GM15510 (cell line): ENCODE measurements around the gene DNAJC12.
A peak's percentile ranks its signal among the peaks of the same experiment; 100 is the strongest.

Source experiments
- POLR2A ChIP-seq: IDR thresholded peaks from 3 replicates; pipeline ENCODE4 v1.6.1; 2011; ENCODE audit warnings: borderline replicate concordance; ENCODE audit not compliant: insufficient read length; ENCODE audit errors: extremely low read depth

Gene DNAJC12

DNA sequence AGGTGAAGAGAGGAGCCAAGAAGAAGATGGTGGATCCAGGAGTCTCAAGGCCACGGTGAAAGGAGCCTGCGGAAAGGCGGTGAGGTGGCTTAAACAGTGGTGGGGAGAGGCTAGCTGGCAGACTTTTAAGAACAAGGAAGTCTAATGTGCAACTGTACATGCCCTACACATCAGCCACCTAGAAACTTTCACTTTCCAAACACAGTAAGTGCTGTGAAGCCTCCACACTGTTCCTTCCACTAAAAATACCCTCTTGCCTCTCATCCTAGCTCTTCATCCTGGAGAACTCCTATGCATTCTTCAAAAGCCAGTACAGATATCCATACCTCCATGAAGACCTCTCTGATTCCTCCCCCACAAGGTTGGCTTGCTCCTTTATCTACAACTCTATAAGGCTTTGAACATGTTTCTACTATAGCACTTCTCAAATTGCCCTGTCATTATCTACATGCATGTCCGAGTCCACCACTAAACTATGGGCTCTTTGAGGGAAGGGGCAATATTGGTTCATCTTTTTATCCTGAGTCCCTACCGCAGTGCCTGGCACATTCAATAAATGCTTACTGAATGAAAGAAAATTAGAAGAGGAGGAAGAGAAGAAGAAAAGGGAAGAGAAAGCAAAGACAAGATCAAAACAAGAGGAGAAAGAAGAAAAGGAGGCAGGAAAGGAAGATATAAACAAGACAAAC, 54.2 kb downstream of the DNAJC12 start:
- no peak for TF ChIP-seq POLR2A

DNA sequence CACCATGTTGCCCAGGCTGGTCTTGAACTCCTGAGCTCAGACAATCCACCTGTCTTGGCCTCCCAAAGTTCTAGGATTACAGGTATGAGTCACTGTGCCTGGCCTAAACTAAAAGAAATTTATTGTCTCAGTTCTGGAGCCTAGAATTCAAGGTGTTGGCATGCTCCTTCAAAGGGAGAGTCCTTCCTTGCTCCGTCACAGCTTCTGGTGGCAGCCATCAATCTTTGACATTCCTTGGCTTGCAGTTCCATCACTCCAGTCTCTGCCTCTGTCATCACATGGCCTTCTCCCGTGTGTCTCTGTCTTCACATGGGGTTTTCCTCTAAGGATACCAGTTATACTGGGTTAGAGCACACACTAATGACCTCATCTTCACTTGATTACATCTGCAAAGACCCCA, 55.5 kb downstream of the DNAJC12 start:
- no peak for TF ChIP-seq POLR2A

DNA sequence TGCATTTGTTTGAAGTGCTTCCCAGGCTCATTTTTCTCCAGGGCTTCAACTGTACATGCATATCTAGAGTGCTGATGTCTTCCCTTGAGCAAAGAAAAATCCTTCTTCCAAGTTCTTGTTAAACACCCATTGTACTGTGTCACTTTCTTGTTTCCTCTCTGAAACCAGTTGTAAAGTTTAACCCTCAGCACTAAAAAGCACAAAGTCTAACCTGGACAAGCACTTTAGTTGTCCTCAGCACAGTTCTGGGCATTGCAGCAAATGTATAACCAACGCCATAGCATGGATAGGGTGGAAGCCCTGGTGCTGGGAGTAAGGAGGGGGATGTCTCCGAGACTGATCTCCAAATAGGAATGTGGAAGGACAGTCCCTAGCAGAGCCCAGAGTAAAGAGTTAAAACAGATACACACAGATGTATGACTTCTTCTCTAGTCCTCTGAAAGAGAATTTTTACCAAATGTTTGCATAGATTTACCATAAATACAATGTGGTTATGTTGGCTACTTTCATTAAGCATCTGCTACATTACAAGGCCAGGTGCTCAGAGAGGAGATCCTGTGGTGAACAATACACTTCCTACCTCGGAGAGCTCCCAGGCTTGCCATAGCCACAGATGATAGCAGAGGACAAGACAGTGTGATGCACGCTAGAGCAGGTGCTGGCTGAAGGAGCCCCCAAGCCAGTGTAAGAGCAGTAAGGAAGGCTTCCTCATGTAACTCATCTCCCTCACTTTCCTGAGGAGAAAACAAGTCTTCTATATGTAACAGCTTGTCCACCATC, 57.0 kb downstream of the DNAJC12 start:
- no peak for TF ChIP-seq POLR2A

DNA sequence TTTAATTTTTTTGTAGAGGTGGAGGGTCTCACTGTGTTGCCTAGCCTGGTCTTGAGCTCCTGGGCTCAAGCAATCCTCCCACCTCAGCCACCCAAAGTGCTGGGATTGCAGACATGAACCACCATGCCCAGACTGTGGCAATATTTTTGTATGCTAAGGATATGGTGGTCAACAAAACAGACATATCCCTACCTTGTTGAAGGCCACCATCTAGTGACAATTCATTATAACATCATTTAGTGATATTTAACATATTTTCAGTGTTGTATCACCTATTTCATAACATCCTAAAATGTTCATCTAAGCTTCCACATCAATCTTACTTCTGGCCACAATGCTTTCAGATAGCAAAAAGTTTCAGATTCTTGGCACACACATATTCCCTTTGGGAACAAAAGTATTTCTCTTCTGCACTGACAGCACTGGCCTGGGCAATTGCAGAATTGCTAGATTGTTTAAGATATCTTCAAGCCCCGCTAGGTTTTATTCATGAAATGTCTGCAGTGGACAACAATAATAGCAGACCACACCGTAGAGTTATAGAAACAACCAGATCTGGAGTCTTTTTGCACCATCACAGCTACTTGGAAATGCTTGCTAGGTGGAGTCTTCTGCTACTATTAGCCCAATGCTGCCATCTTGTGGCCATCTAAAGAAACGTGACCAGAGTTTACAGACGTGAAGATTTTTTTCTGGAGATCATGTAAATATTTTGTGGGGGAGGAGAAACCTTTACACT, 58.4 kb downstream of the DNAJC12 start:
- no peak for TF ChIP-seq POLR2A

DNA sequence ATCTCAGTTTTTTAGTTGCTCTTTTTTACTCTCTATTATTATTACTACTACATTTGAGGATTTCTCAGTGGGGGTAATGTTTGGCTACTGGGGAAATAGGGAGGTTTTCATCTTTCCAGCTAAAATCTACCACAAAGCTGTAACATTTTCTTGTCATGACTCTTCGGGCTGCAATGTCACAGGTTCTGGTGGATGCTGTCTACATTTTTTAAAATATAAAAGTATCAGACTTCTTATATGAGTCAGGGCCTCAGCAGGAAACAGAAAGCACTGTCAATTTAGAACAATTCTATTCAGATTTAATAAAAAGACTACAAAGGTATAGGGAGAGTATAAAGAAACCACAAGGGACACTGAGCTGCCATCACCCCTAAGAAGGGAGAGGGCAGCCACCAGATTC, 61.6 kb downstream of the DNAJC12 start:
- TF ChIP-seq POLR2A, result no peak

DNA sequence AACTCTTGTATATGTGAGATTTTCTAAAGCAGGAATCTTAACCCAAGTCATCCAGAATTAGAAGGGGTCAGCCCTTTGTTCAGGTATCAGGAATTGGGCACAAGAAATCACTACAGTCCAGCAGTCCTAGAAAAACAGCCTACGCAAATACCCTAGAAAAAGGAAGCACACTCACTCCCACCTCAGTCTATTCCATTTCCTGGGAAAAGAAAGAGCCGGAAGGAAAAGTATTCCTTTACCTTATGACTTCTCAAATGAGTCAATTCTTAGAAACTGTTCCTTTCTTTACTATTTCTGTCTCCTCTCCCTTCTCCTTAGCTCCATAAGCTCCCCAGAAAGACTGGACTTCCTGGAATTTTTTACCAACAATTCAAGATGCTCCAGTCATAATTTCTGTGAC, 62.7 kb downstream of the DNAJC12 start:
- TF ChIP-seq POLR2A, result no peak

DNA sequence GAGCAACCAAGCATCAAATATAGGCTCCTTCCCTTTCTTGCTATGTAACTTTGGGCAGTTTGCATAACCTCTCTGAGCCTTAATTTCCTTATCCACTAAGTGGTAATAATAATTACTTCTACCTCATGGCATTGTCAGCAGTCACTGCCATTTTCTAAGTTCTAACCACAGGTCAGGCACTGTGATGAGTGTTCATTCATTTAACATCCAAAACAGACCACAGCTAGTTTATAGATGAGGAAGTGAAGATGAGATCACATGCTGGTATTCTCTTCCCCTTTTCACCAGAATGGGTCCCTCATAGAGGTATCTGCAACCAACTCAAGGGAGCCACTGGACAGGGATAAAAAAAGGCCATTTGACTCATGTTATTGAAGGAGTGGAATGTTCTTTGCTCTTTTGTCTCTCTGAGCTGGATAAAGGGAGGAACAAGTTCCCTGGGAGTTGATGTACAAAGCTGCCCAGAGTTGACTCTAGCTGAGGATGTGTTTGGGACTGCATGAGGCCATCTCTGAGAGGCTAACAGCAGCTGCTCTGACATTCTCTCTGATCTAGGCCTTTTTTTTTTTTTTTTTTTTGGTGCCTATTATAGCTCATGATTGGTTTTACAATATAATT, 65.0 kb downstream of the DNAJC12 start:
- no peak for TF ChIP-seq POLR2A

DNA sequence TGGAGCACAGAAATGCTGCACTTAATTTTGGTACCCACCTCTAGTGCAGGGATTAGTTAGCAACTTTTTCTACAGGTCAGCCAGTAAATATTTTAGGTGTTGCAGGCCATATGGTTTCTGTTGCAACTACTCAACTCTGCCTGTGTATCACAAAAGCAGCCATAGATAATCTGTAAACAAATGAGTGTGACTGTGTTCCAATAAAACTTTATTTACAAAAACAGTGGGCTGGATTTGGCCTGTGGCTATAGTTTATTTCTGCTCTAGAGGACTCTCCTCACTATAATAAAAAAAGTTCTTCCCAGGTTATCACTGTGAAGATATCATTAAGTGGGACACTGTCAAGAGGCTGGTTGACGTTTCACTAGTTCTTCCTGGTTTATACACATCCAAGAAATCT, 65.8 kb downstream of the DNAJC12 start:
- TF ChIP-seq POLR2A, result no peak

DNA sequence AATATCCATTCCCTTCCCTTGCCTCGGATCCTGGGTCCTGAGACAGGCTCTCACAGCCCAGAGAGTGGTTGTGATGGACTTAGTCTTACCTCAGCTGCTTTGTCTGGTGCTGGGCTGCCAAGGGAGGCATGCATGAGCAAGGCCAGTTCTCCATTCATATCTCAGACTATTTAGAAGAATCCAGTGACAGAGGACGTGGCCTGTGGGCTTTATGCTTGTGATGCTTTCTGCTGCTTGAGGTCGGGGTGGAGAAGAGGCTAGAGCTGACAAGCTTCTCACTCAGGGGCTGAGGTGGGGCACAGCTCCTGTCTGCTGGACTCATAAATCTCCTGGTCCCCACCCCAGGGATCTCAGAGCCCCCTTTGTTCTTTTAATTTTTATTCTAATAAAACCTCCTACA, 66.8 kb downstream of the DNAJC12 start:
- no peak for TF ChIP-seq POLR2A

DNA sequence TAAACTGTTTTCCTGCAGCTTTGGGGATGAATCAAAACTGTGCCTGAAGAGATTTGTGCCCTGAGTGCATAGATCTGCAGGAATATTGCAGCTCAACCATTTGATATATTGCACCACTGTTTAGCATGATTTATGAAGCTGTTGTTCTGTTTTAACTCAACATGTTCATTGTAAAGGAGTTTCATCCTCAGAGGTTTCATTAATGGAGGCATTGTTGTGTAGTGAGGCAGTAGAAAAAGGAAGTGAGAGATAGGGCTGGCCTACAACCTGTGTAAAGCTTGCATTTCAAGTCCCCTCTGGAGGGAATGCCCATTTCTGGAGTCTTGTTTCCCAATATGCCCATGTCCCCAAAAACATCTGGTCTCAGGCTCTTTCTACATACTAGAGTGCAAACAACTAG, 67.5 kb downstream of the DNAJC12 start:
- no peak for TF ChIP-seq POLR2A

DNA sequence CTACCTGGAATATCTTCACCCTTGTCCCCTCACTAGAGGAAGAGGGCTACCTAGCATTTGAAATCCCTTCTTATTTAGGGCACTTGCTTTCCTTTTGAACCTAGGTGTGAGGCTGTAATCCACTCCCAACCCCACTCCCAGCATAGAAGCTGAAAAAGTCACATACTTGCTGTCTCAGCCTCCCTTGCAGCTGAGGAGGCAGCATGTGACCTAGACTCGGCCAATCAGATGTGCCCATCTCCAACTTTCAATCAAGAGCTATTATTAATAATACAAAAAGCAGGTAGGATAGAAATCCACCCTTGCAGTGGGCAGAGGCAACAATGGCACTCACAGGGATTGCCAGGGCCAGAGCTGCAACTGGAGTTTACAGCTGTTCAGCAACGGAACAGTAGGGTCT, 70.7 kb downstream of the DNAJC12 start:
- no peak for TF ChIP-seq POLR2A

DNA sequence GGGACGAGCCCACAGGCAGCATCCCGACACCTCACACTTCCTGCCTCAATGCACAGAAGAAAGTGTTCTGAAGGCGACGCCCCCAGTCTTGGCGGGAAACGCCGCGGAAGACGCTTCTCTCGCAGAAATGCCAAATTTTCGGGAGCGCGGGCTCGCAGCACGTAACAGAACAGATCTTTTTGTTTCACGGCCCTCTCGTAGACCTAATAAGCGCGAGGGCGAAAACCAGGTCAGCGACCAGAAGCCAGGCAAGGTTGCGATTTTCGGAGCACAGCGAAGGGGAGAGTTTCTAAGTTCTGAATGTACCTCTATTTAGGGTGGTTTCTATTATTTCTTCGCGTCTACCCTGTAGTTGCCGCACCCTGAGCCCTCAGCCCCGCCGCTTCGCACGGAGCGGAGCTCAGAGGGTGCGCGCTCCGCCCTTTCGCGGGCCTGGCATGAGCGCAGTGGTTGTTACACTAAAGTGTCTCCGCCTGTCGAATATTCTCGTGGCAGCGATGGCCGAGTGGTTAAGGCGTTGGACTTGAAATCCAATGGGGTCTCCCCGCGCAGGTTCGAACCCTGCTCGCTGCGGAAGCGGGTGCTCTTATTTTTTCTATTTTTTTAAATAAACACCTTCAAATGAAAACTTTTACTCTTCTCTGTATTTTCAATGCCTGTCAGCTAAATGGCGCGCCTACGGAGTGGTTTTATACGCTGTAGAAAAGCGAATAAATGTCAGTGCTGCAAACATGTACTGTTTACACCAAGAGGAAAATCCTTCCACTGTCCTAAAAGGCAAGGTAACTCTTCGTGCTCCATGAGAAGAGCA, 73.8 kb downstream of the DNAJC12 start:
- no peak for TF ChIP-seq POLR2A

DNA sequence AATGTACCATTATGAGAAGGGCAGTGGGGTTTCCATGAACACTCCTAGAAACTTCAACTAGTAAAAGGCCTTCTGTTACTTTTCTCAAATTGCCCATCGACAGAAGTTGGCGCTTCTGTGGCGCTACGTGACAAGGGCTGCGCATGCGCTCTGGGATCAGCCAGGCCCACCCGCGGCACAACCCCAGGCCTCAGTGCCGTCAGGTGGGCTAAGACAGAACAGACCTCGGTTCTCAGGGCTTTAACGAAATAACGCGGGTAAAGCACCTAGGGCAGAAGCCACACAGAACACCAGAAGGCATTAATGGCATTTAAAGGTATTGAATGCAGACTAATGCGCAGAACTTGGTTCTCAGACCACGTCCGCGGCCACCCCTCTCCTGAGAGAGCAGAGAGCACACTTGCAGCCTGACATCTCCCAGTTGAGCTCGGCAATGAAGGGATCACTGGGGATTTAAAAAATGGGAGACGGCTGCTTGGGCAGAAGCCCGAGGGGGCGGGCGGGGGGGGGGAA, 74.4 kb downstream of the DNAJC12 start:
- TF ChIP-seq POLR2A, result peak; percentile 7

DNA sequence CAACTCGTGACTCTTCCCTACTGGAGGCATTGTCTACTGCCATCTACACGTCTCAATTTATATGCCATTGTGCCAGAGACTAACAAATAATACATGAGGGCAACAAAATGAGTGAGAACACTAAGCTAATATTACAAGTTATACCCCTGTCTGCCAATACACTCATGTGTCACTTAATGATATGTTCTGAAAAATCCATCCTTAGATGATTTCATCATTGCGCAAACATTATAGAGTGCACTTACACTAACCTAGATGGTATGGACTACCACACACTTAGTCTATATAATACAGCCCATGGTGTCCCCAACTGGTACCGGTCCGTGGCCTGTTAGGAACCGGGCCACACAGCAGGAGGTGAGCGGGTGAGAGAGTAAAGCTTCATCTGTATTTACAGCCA, 77.7 kb downstream of the DNAJC12 start:
- TF ChIP-seq POLR2A, result no peak
